Endothelial cell of umbilical vein (primary cell): Measurements from ENCODE around the gene CCSER1. TPM values are rescaled to one million over a fixed set of nuclear protein-coding genes. Genes with fewer than 3 reads are reported as not detected.

Source experiments
- BruUV-seq: library from RNA; stranded (reverse); fragments of 400-500 nt; replicated peaks from 2 replicates; lab custom pipeline; 2021; lab: Mats Ljungman, UMichigan
- CTCF ChIA-PET: fragments of 300-600, 350-600 bp; sonication (Branson Sonifier 250); formaldehyde crosslinking; loops from one replicate; lab custom pipeline; 2021; ENCODE audit warnings: antibody characterized with exemption, inconsistent platforms; lab: Charles Lee
- POLR2A ChIA-PET: fragments of 300-600, 350-600 bp; sonication (Branson Sonifier 250); formaldehyde crosslinking; loops from one replicate; lab custom pipeline; 2021; ENCODE audit warnings: antibody characterized with exemption, inconsistent platforms; lab: Charles Lee
- DNase-seq: peaks from one replicate; pipeline ENCODE4 v3.0.0-alpha.2; 2011; ENCODE audit warnings: low read depth, low spot score
- FAIRE-seq: peaks from 2 replicates; lab custom pipeline; 2011; peaks lifted over from hg19 to GRCh38; lab: Jason Lieb, UNC
- H2AFZ ChIP-seq: 2 replicates; pipeline ENCODE4 v1.6.0; 2012; ENCODE audit warnings: low read depth, low read length, control low read depth, inconsistent platforms
- H3K27ac ChIP-seq: 2 replicates; pipeline ENCODE4 v1.5.1; 2011; ENCODE audit warnings: low read depth, mild to moderate bottlenecking, control low read depth, low read length, moderate library complexity; ENCODE audit not compliant: insufficient read depth
- H3K27me3 ChIP-seq, 2 experiments: 2 replicates each; pipeline versions ENCODE4 v1.6.0 to v1.6.1; 2011; ENCODE audit warnings: low read length in 2 of 2, mixed read lengths in 1 of 2; ENCODE audit not compliant: control insufficient read depth in 2 of 2, insufficient read depth in 2 of 2
- H3K36me3 ChIP-seq, 2 experiments: 2 replicates in 1 of 2; 3 replicates in 1 of 2; pipeline ENCODE4 v1.5.1; 2011; ENCODE audit warnings: low read length in 2 of 2, mild to moderate bottlenecking in 1 of 2, moderate library complexity in 1 of 2; ENCODE audit not compliant: control insufficient read depth in 2 of 2, insufficient read depth in 2 of 2; ENCODE audit errors: extremely low read depth in 1 of 2
- H3K4me1 ChIP-seq: 3 replicates; pipeline ENCODE4 v1.5.1; 2011; ENCODE audit warnings: mild to moderate bottlenecking, low read length; ENCODE audit not compliant: control insufficient read depth, insufficient read depth; ENCODE audit errors: extremely low read depth
- H3K4me2 ChIP-seq: 2 replicates; pipeline ENCODE4 v1.6.1; 2011; ENCODE audit warnings: low read length, control low read depth, mixed read lengths; ENCODE audit not compliant: insufficient read depth
- H3K4me3 ChIP-seq, 3 experiments: fragments of 200-600 bp in 1 of 3; sonication (generic), shearing (Covaris generic) in 1 of 3; replicated peaks in 1 of 3; 2 replicates each; pipeline ENCODE4 v1.5.1; 2011 to 2016; ENCODE audit warnings: control low read depth in 3 of 3, low read length in 3 of 3, mild to moderate bottlenecking in 2 of 3, inconsistent platforms in 1 of 3, low read depth in 1 of 3, moderate library complexity in 1 of 3; ENCODE audit not compliant: insufficient read depth in 1 of 3
- H3K79me2 ChIP-seq: 2 replicates; pipeline ENCODE4 v1.6.0; 2012; ENCODE audit warnings: low read length, inconsistent platforms; ENCODE audit not compliant: control insufficient read depth, insufficient read depth
- H3K9ac ChIP-seq: replicated peaks from 2 replicates; pipeline ENCODE3; 2011; ENCODE audit warnings: low read length, control low read depth; ENCODE audit not compliant: insufficient read depth; ENCODE audit errors: extremely low read depth
- H3K9me1 ChIP-seq: replicated peaks from 3 replicates; pipeline ENCODE4 v1.6.0; 2011; ENCODE audit warnings: mild to moderate bottlenecking, low read length; ENCODE audit not compliant: control insufficient read depth, insufficient read depth; ENCODE audit errors: extremely low read depth
- H3K9me3 ChIP-seq: replicated peaks from 2 replicates; pipeline ENCODE4 v1.5.1; 2012; ENCODE audit warnings: low read length, inconsistent platforms; ENCODE audit not compliant: control insufficient read depth, insufficient read depth
- H4K20me1 ChIP-seq: replicated peaks from 2 replicates; pipeline ENCODE3; 2011; ENCODE audit warnings: mild to moderate bottlenecking, low read length; ENCODE audit not compliant: control insufficient read depth, insufficient read depth; ENCODE audit errors: extremely low read depth
- CTCF ChIP-seq, 2 donors: IDR thresholded peaks; 1 replicate in 1 of 2; 2 replicates in 1 of 2; pipeline ENCODE4 v1.5.1; 2011; ENCODE audit warnings: low read length in 2 of 2, mild to moderate bottlenecking in 2 of 2, moderate library complexity in 2 of 2, control low read depth in 1 of 2, inconsistent platforms in 1 of 2, low read depth in 1 of 2; ENCODE audit not compliant: insufficient read depth in 1 of 2; ENCODE audit errors: extremely low read depth in 1 of 2
- EZH2 ChIP-seq: IDR thresholded peaks from 2 replicates; pipeline ENCODE4 v1.6.1; 2012; ENCODE audit warnings: borderline replicate concordance, low read depth, mild to moderate bottlenecking, moderate library complexity, low read length, inconsistent platforms; ENCODE audit not compliant: severe bottlenecking
- FOS ChIP-seq: IDR thresholded peaks from 2 replicates; pipeline ENCODE4 v1.6.1; 2011; ENCODE audit warnings: mild to moderate bottlenecking, low read length, moderate library complexity, borderline replicate concordance; ENCODE audit not compliant: insufficient read depth
- GATA2 ChIP-seq: IDR thresholded peaks from 2 replicates; pipeline ENCODE4 v1.7.0; 2011; ENCODE audit warnings: low read depth, mild to moderate bottlenecking, moderate library complexity, mixed read lengths, low read length; ENCODE audit not compliant: insufficient read length, insufficient read depth
- JUN ChIP-seq: IDR thresholded peaks from 2 replicates; pipeline ENCODE4 v1.6.1; 2011; ENCODE audit warnings: borderline replicate concordance, low read depth; ENCODE audit not compliant: insufficient read length, insufficient read depth
- MAX ChIP-seq: IDR thresholded peaks from 2 replicates; pipeline ENCODE4 v1.6.1; 2011; ENCODE audit not compliant: insufficient read depth, insufficient read length
- MYC ChIP-seq: IDR thresholded peaks from one replicate; pipeline ENCODE4 v1.6.1; 2011; ENCODE audit warnings: mild to moderate bottlenecking, low read depth, low read length
- POLR2A ChIP-seq: IDR thresholded peaks from 2 replicates; pipeline ENCODE4 v1.6.1; 2012; ENCODE audit warnings: low read depth, mild to moderate bottlenecking, control low read depth, low read length
- POLR2AphosphoS5 ChIP-seq: IDR thresholded peaks from 2 replicates; pipeline ENCODE4 v1.6.1; 2012; ENCODE audit warnings: low read depth, mild to moderate bottlenecking, control low read depth, low read length, moderate library complexity; ENCODE audit not compliant: insufficient read depth
- dilution Hi-C: fragments of 300-500 bp; cut with MboI; formaldehyde crosslinking; loops from one replicate; pipeline ENCODE4 v1.15.0; 2019; ENCODE audit warnings: low sequenced_read_pairs; ENCODE audit not compliant: extremely low pct_ligation_motif_present
- intact Hi-C: fragments of 100-400 bp; cut with micrococcal nuclease; formaldehyde crosslinking; loops from one replicate; pipeline ENCODE4 v1.10.0; 2022
- polyA plus RNA-seq, 4 experiments: library from polyadenylated mRNA; depleted of rRNA in 3 of 4; stranded (reverse) in 3 of 4; unstranded in 1 of 4; fragments of >200 nt; gene quantifications; 2 replicates each; pipeline versions ENCODE4 v1.2.1 to v1.2.3, GENCODE V29; 2011 to 2012; ENCODE audit warnings: missing spikeins in 1 of 4
- total RNA-seq: library from RNA; stranded (reverse); gene quantifications from 2 replicates; pipeline ENCODE4 v1.2.3, GENCODE V29; 2021

Gene CCSER1
- total and polyA plus RNA-seq, 2 donors (not counting 3 experiments of a cell fraction or from before 2014, with no cell fraction given), result 0.11 to 1.8 TPM

GRCh38 chr4:90152024-90152423, 24.8 kb downstream of the CCSER1 start:
- dilution Hi-C loops, result no loop called here
- Histone ChIP-seq H3K27ac (no peak overlapping the region), H3K79me2 (no peaks in the 10 kb centered on the region), H3K9me3 (no peaks in the 10 kb centered on the region), H3K27me3 (no peaks in the 10 kb centered on the region), H3K4me2 (no peak overlapping the region), H2AFZ (no peak overlapping the region), H3K36me3 (no peaks in the 10 kb centered on the region), H3K4me1 (no peaks in the 10 kb centered on the region), H3K9me1 (no peaks in the 10 kb centered on the region), H3K9ac (no peak overlapping the region), H3K4me3 (no peak overlapping the region), H4K20me1 (no peaks in the 10 kb centered on the region)
- no peak for TF ChIP-seq FOS
- TF ChIP-seq CTCF (IDR thresholded peaks at IDR 0.05; ENCODE audit: extremely low read depth in 1 of 2, insufficient read depth in 1 of 2, low read depth in 1 of 2, low read length in 2 of 2), result no peak
- no peak for TF ChIP-seq MYC
- no peak for TF ChIP-seq POLR2AphosphoS5
- TF ChIP-seq POLR2A, result no peak
- no peak for TF ChIP-seq JUN
- no peak for TF ChIP-seq MAX
- TF ChIP-seq EZH2, result no peak
- TF ChIP-seq GATA2, result no peak
- intact Hi-C loops, result no loop called here
- FAIRE-seq (no peak), DNase-seq (no peak)
- POLR2A ChIA-PET, result no interaction called here
- BruUV-seq, result no TSS peak
- CTCF ChIA-PET, result interaction anchor here (0.8 to 1.5 kb wide), 3 partner anchors 19 to 142 kb away, joined by 3 to 4 read pairs (median 4); no protein-coding TSS in a partner anchor
